Ishikawa (cell line): ENCODE data around the gene ATP2C1.

Source experiments
- CEBPB ChIP-seq: IDR thresholded peaks from 2 replicates; pipeline ENCODE4 v1.6.1; 2012
- CREB1 ChIP-seq: IDR thresholded peaks from 2 replicates; pipeline ENCODE4 v1.6.1; 2012; ENCODE audit warnings: low read depth
- EGR1 ChIP-seq: IDR thresholded peaks from 2 replicates; pipeline ENCODE4 v1.6.1; 2012
- EP300 ChIP-seq: IDR thresholded peaks from 2 replicates; pipeline ENCODE4 v1.6.1; 2012; ENCODE audit warnings: borderline replicate concordance
- FOXM1 ChIP-seq: IDR thresholded peaks from 2 replicates; pipeline ENCODE4 v1.6.1; 2012; ENCODE audit warnings: low read depth, borderline replicate concordance
- NFIC ChIP-seq: IDR thresholded peaks from 2 replicates; pipeline ENCODE4 v1.6.1; 2012
- RAD21 ChIP-seq: IDR thresholded peaks from 2 replicates; pipeline ENCODE4 v1.6.1; 2012; ENCODE audit warnings: low read depth
- TAF1 ChIP-seq: IDR thresholded peaks from 2 replicates; pipeline ENCODE4 v1.6.1; 2012; ENCODE audit warnings: low read depth, mild to moderate bottlenecking
- TCF12 ChIP-seq: IDR thresholded peaks from 2 replicates; pipeline ENCODE4 v1.6.1; 2012; ENCODE audit warnings: low read depth
- TEAD4 ChIP-seq: IDR thresholded peaks from 2 replicates; pipeline ENCODE4 v1.6.1; 2012
- YY1 ChIP-seq: IDR thresholded peaks from 2 replicates; pipeline ENCODE4 v1.6.1; 2012; ENCODE audit warnings: low read depth
- ZBTB7A ChIP-seq: IDR thresholded peaks from 2 replicates; pipeline ENCODE4 v1.6.1; 2012; ENCODE audit warnings: low read depth
- TF ChIP-seq, protein P1 (sequence below): IDR thresholded peaks from 2 replicates; pipeline ENCODE4 v1.6.1; 2012
- TF ChIP-seq, protein P2 (sequence below): IDR thresholded peaks from 2 replicates; pipeline ENCODE4 v1.6.1; 2012
- TF ChIP-seq, protein P3 (sequence below): IDR thresholded peaks from 2 replicates; pipeline ENCODE4 v1.6.1; 2012; ENCODE audit warnings: low read depth, mild to moderate bottlenecking

Gene ATP2C1

DNA sequence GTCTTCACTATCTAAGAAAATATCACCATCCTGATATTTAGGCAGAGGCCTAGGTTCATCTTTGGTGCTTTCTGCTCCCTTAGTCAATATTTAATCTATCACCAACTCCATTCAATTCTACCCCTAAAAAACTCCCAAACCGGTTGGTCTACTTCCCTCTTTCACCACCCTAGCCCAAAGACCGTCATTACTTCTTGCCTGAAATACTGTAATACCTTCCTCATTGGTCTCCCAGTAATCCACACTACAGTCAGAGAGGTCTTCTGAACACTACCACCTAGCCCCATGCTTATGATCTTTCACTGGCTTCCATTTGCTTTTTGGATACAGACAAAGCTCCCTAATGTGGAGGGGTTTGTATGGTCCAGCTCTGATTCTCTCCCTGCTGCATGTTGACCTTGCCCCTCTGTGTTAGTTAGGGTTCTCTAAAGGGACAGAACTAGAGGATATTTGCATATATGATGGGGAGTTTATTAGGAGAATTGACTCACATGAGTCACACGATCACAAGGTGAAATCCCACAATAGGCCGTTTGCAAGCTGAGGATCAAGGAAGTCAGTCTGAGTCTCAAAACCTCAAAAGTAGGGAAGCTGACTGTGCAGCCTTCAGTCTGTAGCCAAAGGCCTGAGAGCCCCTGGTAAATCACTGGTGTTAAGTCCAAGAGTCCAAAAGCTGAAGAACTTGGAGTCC, 36.4 kb upstream of the ATP2C1 start:
- no peak for TF ChIP-seq RAD21

DNA sequence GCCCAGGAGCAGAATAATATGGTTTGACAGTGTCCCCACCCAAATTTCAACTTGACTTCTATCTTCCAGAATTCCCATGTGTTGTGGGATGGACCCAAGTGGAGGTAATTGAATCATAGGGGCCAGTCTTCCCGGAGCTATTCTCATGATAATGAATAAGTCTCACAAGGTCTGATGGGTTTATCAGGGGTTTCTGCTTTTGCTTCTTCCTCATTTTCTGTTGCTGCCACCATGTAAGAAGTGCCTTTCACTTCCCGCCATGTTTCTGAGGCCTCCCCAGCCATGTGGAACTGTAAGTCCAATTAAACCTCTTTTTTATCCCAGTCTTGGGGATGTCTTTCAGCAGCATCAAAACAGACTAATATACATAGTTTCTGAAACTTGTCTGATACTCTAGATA, 28.4 kb upstream of the ATP2C1 start:
- TF ChIP-seq YY1: no peak
- no peak for TF ChIP-seq NFIC
- TF ChIP-seq TAF1: no peak
- no peak for TF ChIP-seq CREB1
- TF ChIP-seq TEAD4: no peak
- TF ChIP-seq, protein P1, sequence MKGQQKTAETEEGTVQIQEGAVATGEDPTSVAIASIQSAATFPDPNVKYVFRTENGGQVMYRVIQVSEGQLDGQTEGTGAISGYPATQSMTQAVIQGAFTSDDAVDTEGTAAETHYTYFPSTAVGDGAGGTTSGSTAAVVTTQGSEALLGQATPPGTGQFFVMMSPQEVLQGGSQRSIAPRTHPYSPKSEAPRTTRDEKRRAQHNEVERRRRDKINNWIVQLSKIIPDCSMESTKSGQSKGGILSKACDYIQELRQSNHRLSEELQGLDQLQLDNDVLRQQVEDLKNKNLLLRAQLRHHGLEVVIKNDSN: no peak
- TF ChIP-seq TCF12: no peak
- TF ChIP-seq, protein P2, sequence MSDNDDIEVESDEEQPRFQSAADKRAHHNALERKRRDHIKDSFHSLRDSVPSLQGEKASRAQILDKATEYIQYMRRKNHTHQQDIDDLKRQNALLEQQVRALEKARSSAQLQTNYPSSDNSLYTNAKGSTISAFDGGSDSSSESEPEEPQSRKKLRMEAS: no peak
- no peak for TF ChIP-seq EP300
- TF ChIP-seq EGR1: no peak
- TF ChIP-seq ZBTB7A: no peak
- no peak for TF ChIP-seq CEBPB

DNA sequence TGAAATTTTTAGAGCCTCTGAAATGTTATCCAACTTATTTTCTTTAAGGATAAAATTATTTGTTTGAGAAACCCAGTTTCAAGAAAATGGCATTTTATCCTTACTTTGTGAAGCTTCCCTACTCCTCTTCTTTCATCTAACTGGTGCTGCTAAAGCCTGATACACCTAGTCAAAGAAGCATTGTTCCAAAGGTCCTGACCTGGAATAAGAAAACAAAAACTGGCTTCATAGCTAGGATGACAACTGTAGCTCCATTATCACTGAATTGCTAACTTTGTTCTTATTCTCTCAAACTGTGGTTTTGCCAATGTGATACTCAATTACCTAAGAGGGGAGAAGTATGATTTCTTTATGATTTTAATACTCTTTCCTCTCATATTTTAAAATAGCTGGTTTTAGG, 27.6 kb upstream of the ATP2C1 start:
- TF ChIP-seq NFIC (no peak), YY1 (no peak), RAD21 (no peak), TAF1 (no peak), FOXM1 (no peak), EGR1 (no peak), CREB1 (no peak), TEAD4 (no peak), CEBPB (no peak), ZBTB7A (no peak), EP300 (no peak), TCF12 (no peak)
- TF ChIP-seq, protein P2: no peak
- TF ChIP-seq, protein P1: no peak
- TF ChIP-seq, protein P3, sequence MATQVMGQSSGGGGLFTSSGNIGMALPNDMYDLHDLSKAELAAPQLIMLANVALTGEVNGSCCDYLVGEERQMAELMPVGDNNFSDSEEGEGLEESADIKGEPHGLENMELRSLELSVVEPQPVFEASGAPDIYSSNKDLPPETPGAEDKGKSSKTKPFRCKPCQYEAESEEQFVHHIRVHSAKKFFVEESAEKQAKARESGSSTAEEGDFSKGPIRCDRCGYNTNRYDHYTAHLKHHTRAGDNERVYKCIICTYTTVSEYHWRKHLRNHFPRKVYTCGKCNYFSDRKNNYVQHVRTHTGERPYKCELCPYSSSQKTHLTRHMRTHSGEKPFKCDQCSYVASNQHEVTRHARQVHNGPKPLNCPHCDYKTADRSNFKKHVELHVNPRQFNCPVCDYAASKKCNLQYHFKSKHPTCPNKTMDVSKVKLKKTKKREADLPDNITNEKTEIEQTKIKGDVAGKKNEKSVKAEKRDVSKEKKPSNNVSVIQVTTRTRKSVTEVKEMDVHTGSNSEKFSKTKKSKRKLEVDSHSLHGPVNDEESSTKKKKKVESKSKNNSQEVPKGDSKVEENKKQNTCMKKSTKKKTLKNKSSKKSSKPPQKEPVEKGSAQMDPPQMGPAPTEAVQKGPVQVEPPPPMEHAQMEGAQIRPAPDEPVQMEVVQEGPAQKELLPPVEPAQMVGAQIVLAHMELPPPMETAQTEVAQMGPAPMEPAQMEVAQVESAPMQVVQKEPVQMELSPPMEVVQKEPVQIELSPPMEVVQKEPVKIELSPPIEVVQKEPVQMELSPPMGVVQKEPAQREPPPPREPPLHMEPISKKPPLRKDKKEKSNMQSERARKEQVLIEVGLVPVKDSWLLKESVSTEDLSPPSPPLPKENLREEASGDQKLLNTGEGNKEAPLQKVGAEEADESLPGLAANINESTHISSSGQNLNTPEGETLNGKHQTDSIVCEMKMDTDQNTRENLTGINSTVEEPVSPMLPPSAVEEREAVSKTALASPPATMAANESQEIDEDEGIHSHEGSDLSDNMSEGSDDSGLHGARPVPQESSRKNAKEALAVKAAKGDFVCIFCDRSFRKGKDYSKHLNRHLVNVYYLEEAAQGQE: no peak

DNA sequence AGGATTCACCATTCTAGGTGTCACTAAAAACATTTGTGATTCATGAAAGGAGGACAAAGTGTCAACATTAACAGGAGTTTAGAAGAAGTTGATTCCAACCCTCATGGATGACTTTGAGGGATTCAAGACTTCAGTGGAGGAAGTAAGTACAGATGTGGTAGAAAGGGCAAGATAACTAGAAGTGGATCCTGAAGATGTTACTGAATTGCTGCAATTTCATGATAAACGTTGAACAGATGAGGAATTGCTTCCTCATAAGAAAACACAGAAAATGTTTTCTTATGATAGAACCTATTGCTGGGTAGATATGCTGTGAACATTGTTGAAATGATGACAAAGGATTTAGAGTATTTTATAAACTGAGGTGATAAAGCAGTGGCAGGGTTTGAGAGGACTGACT, 23.5 kb upstream of the ATP2C1 start:
- TF ChIP-seq CEBPB: no peak
- no peak for TF ChIP-seq YY1
- TF ChIP-seq, protein P1: no peak
- no peak for TF ChIP-seq NFIC
- no peak for TF ChIP-seq TCF12
- TF ChIP-seq EP300: no peak
- no peak for TF ChIP-seq TAF1
- no peak for TF ChIP-seq ZBTB7A
- no peak for TF ChIP-seq CREB1
- TF ChIP-seq, protein P3: no peak
- TF ChIP-seq, protein P2: no peak
- no peak for TF ChIP-seq TEAD4

DNA sequence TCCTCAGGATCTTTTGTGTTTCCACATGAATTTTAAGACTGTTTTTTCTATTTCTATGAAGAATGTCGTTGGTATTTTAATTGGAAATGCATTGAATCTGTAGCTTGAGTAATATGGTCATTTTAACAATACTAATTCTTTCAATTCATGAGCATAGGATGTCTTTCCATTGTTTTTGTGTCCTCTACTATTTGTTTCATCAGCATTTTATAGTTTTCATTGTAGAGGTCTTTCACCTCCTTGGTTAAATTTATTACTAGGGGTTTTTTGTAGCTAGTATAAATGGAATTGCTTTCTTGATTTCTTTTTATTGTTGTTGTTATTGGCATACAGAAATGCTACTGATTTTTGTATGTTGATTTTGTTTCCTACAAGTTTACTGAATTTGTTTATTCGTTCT, 17.3 kb upstream of the ATP2C1 start:
- TF ChIP-seq CREB1: no peak
- TF ChIP-seq TCF12: no peak
- no peak for TF ChIP-seq TAF1
- TF ChIP-seq CEBPB: no peak
- no peak for TF ChIP-seq YY1
- no peak for TF ChIP-seq EP300
- TF ChIP-seq RAD21: no peak
- TF ChIP-seq, protein P2: no peak
- no peak for TF ChIP-seq EGR1
- TF ChIP-seq TEAD4: no peak
- TF ChIP-seq, protein P1: no peak
- TF ChIP-seq, protein P3: no peak
